ENCODE results near the gene MCEE.

MCEE gene

GRCh38 chr2:71060871-71061270 lies 69.2 kb downstream of the MCEE start:
- DNase-seq (ENCODE audit: low read depth), result no peak
- H3K4me3 ChIP-seq (replicated peaks; ENCODE audit: low read depth, low read length), result no peak overlapping the region
- TF ChIP-seq CTCF (IDR thresholded peaks at IDR 0.05; ENCODE audit: low read length, missing control alignments), result no peak

- no peak for TF ChIP-seq CTCF (IDR thresholded peaks at IDR 0.05; ENCODE audit: low read length, missing control alignments)
- no peak for DNase-seq (ENCODE audit: low read depth)
- H3K4me3 ChIP-seq (replicated peaks; ENCODE audit: low read depth, low read length), result no peak overlapping the region
Observed at GRCh38 chr2:71060211-71060610, 69.8 kb downstream of the MCEE start.
